Fibroblast of skin of scalp (primary cell): Measurements from ENCODE around the gene GPR45.

Experiments used
- DNase-seq: peaks from one replicate; pipeline ENCODE4 v3.0.0-alpha.2; 2013

Gene GPR45

DNA sequence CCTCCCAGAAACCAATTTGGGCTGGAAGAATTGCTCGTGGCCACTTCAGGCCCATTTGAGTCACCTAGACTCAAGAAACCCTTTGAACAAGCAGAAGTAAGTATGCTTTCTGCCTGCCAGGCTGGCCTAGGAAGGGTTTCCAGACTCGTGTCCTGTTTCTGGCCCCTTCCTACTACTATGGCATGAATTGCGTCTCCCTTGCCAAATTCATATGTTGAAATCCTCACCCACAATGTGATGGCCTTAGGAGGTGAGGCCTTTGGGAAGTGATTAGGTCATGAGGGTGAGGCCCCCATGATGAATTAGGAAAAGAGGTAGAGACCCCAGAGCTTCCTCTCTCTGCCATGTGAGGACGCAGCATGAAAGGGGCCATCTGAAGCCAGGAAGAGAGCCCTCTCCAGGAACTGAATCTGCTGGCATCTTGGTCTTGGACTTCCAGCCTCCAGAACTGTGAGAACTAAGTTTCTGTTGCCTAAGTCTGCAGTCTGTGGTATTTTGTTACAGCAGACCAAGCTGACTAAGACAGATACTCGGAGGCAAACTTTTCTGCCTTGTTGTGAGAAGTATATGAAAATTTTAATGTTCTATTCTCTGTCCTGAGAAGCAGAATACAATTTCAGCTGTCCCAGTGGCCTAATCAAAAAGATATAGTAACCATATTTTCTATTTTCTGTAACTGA lies 13.1 kb downstream of the GPR45 start:
- no peak for DNase-seq

DNA sequence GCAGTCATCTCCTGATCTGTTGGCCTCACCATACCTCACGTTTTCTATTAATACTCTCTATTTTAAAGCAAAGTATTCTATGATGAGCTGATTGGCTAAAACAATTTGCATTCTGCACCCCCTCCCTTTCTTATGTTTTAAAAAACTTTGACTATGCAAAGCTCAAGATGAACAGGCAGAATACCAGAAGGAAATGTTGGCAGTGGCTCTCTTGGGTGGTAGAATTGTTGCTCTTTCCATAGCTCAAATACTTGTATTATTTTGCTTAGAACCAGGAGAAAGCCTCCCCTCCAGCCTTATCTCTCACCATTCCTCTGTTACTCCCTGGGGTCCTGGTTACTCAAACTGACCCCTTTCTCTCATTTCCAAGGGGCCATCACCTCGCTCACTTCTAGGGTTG lies 14.4 kb downstream of the GPR45 start:
- peak; percentile 62 for DNase-seq

DNA sequence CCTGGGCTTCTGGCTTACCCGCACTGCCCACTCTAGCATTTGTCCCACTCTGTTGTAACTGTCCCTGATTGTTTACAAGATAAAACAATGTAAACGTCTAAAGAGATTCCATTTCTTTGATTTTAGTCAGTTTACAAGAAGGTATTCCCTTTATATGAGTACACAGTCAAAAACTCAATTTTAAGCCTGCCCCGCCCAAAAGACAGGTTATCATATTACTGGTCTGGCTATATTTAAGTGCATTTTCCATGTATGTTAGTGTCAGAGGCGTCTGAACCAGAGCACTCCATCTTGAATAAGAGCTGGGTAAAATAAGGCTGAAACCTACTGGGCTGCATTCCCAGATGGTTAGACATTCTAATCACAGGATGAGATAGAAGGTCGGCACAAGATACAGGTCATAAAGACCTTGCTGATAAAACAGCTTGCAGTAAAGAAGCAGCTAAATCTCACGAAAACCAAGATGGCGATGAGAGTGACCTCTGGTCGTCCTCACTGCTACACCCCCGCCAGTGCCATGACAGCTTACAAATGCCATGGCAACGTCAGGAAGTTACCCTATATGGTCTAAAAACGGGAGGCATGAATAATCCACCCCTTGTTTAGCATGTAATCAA lies 15.0 kb downstream of the GPR45 start:
- no peak for DNase-seq

DNA sequence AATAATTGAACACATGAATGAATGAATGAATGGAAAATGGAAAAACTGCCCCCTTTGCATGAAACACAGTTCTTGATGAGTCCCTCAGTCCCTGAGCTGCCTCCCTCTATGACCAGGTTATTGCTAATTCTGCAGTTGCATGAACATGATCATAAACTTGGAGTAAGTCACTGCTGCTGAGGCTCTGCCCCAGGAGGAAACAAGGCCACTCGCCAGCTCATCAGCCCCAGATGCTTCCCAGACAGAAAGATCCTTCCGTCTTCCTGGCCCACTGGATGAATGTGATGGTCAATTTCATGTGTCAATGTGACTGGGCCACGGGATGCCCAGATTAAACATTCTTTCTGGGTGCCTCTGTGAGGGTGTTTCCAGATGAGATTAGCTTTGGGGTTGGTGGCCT lies 16.4 kb downstream of the GPR45 start:
- DNase-seq: peak; percentile 14

DNA sequence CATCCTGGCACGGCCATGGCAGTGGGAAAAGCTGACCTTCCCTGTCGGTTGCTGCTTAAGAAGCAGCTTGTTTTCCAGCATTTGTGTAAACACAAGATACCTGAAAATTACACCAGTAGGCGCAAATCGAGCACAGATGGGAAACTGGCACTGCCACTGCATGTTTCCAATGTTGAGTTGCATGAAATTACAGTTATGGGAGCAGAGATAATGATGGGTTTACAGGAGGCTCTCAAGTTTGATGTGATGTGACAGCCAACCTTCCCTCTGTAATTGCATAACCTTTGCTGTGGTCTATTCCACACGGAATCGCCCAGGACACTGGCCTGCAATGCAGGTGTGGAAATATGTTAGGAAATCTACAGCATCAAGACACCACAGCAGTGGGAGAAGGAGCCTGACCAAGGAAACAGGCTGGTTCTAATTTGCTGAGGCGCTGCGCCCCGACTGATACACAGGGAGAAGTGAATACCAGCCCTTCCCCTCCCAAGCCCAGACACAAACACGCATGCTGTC lies 17.4 kb downstream of the GPR45 start:
- DNase-seq: no peak

DNA sequence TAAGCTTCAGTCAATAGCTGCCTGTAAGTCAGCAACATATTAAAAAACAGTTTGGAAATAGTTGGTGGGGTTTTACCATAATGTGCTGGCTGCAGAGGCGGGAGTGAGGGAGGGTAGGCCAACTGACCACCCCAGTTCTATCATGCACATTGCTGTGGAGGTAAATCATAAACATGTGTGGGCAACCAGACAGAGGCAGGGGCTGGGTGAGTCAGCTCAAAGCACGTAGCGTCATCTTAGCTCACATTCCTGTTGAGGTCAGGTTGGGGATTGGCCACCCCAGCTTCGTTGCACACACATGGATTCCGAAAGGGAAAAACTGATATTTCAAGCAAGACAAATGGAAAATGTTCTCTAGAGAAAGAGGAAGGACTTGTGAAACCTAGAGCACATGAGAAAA lies 19.5 kb downstream of the GPR45 start:
- peak; percentile 92 for DNase-seq

DNA sequence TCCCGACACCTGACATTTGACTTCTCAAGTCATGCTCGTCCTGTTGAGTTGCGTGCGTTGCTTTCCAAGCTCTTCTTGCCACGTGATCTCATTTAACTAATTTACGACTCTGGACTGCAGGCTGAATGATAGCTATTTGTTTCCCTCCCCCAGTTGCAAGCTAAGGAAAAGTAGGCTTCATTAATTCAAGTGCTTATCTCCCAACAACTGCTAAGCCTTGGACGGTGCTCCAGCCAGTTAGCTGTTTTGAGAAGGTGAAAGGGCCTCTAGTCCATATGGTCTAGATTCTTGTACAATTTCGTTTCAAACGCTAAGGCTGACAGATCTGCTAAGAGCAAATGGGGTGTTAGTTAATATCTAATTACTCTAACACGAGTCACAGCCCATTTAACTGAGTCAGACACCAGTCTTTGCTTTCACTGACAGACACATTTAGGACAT lies 21.1 kb downstream of the GPR45 start:
- DNase-seq: peak; percentile 16

DNA sequence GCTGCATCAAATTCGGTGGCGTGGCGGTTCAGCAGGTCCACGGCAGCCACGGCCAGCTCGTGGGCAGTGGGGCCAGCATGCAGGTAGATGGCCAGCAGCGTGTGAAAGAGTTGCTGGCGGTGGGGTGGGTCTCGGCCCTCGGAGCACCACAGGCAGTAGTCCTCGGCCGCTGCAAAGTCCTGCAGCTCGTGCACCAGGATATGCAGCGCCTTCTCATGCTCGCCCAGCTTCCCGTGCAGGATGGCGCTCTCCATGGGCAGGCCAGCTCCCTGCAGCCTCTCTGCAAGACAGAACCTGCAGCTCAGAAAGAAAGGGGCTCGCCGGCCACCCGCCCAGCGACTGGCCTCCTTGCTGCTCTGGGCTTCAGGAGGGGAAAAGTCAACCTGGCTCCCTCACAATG lies 27.9 kb downstream of the GPR45 start:
- no peak for DNase-seq

DNA sequence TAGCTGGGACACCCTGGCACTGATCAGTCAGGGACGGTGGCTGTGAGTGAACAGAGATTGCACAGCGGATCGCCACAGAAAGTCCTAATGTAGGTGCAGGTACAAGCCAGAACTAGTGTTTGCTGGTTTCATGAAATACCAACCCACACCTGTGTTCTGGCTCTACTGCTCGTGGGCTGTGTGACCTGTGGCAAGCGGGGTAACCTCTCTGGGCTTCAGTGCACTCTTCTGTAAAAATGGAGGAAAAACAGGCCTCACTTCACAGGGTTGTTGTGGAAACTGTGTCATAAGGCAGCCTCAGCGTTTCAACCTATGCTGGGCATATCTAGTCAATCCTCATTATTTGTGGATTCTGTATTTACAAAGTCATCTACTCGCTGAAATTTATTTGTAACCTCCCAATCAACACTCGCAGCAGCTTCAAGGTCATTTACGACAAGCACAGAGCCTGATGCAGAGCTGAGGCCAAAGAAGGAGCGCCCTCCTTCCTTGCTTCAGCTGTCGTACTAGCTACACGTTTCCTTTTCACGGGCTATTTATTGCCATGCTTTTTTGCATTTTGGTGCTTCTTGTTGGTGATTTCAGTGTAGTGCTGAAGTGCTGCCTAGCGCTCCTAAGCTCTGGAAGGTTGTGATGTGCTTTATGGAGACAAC lies 30.0 kb downstream of the GPR45 start:
- no peak for DNase-seq

DNA sequence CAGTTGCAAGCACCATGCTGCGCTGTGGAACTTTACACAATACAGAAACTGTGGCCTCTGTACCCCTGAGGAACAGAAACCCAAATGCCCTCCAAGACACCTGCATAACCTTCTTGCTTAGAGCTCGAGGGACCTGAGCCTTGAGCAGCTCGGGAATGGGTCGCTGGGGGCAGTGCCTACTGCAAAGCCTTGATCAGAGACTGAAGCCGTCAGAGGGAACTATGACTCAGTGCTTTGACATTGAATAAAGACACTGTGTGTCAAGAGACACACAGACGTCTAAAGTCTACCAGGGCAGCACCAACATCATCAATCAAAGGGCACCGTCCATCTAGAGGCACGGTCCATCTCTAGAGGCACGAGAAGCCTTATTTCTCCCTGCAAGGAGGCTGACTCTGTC lies 30.6 kb downstream of the GPR45 start:
- DNase-seq: no peak

DNA sequence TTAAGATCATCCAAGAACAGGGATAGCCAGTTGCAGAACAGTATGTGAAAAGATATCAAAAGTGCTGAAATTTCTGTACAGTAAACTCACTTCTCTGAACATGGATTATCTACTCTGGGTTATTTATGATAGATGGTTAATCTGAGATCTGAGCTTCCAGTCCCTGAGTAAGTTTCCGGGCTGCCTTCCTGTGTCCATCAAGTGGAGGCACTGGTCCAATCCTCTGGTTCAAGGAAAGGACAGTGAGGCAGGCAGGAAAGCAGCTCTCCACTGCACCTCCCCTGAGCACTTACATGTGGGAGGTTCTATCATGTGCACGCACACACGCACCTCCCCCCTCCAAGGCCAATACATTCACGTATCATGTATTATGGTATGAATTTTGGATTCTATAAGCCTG lies 32.5 kb downstream of the GPR45 start:
- DNase-seq: no peak

DNA sequence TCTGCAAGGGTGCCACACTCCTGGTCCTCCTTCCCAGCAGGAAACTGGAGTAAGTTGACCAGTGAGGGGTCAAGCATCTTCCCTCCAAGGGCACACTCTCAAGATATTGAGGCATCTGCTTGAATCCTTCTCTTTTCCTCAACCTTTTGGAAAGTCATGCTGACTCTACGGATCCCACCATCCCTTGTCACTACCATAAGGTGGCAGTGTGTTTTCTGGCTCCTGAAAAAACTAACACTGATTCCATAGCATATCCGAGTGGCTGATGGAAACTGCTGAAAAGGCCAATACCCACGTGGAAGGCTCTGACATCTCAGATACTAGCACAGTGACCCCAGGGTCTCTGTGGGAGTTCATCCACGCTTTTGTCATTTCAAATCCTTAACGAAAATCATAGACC lies 37.1 kb downstream of the GPR45 start:
- no peak for DNase-seq

DNA sequence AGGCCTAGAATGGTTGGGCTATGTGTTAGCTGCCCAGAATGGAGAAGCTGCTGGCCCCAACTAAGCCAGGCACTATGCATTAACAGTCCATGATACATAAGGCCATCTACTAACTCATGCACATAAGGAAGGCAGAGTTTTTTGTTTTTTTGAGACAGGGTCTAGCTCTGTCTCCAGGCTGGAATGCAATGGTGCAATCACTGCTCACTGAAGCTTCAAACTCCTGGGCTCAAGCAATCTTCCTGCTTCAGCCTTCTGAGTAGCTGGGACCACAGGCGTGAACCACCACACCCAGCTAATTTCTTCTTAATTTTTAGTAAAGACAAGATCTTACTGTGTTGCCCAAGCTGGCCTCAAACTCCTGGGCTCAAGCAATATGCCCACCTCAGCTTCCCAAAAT lies 37.6 kb downstream of the GPR45 start:
- DNase-seq: no peak

DNA sequence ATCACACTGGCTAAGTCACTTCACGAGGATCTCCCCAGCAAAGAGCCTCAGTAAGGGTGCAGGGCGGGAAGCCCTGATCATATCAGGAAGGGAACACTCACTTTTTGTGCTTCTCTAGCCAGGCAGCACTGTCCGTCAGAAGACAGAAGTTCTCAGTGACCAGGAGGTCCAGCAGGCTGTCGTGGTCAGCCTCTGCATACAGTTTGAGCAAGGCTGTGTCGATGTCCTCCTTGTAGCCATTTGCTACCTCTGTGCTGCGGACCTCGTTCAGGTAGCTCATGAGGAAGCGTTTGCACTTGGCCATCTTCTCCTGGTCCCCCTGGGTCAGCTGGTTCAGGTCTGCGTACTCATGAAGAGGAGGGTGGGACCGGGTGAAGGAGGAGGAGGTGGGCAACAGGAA lies 38.7 kb downstream of the GPR45 start:
- DNase-seq: no peak

DNA sequence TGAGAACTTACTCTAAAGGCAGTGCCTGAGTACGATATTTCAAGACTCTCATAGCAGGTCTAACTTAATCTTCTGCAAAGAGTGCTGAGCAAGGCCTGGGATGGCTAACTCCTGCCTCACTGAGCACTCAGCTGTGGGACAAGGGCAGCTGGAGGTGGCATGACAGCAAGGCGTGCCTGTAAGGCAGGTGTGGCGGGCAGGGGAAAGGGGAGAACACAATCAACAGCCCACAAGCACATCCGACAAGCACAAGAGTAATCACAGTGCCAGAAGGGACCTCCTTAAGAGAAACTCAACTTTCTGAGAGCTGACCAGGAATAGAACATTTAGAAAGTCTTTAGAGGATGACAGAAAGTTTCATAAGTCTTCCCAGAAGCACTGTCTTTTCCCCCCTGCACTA lies 42.0 kb downstream of the GPR45 start:
- DNase-seq: no peak

DNA sequence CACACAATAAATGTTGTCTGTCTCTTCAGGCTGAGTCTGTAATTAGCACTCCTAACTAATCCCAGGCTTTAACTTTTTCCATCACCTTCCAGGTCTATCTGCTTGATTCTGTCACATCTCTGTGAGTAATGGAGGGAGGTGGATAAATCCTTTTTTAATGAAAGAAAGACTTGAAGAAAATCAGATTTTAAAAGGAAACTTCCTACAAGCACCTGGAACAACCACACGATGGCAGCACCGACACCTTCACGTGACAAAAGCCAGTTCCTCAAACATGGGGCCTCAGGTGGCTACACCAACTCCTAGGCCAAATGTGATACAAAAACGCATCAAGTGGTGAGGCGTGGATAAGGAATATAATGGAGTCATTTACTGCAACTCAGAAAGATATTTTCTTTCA lies 46.1 kb downstream of the GPR45 start:
- DNase-seq: peak; percentile 36

DNA sequence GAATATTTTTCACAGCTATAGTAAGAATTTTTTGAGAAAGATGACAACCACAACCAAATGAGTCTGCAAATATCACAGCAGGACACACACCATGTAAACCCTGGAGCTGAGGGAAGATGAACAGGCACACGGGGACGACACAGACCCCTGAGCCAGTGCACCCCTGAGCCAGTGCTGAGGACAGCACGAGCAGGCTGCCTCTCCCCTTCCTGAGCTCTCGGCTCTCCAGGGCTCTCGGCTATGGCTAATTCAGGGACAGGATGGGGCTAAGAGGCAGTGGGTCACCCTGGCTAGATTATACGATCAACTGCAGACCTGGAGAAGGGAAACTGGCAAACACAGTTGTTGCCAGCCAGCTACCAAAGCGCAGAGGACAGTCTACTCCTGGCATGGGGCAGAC lies 46.6 kb downstream of the GPR45 start:
- no peak for DNase-seq

DNA sequence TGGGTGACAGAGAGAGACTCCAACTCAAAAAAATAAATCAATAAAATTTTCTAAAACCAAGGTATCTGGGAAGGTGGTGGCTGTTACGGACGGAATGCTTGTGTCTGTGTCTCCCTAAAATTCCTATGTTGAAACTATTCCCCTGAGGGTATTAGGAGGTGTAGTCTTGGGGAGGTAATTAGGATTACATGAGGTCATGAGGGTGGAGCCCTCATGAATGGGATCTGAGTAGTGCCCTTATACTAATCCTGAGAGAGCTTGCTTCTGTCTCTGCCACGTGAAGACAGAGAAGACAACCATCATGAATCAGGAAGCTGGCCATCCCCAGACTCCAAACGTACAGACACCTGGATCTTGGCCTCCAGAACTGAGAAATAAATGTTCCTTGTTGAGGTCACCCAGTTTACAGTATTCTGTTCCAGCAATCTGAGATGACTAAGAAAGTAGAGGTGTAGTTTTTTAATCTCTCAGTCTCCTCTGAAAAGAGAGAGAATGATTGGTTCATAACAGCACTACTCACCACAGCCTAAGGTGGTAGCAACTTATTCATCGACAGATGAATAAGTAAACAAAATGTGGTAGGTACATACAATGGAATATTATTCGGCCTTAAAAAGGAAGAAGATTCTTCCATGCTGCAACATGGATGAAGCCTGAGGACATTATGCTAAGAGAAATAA lies 49.6 kb downstream of the GPR45 start:
- DNase-seq: no peak

DNA sequence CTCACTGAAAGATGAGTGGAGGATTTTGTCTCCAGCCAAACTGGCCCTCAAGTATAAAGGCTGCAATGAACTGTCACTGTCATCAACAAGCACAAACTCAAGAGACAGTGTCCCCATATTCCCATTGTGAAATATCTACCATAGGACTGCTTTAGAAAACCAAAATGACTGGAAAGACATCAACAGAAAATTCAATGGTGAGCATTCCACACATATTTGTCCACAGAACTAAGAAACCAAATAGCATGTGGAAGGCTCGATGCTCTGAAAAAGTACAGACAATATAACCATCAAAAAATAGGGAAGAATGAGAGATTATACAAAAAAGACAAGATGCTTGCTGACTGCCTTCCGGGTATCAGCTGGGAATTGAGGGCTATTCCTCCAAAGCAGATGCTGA lies 50.4 kb downstream of the GPR45 start:
- peak; percentile 45 for DNase-seq
